ENCODE data around the gene MED16.
"Not testable (repeated sequence)": the region's sequence is repeated elsewhere in the genome, so short reads cannot be mapped to it uniquely, and the experiment has no call there.

MED16 gene

GRCh38 chr19:885536-886224 is 7.3 kb downstream of the MED16 start:
- no peak for DNase-seq

GRCh38 chr19:884420-885211 is 8.4 kb downstream of the MED16 start:
- DNase-seq, result no peak

GRCh38 chr19:883661-884211 is 9.3 kb downstream of the MED16 start:
- DNase-seq, result no peak

DNA sequence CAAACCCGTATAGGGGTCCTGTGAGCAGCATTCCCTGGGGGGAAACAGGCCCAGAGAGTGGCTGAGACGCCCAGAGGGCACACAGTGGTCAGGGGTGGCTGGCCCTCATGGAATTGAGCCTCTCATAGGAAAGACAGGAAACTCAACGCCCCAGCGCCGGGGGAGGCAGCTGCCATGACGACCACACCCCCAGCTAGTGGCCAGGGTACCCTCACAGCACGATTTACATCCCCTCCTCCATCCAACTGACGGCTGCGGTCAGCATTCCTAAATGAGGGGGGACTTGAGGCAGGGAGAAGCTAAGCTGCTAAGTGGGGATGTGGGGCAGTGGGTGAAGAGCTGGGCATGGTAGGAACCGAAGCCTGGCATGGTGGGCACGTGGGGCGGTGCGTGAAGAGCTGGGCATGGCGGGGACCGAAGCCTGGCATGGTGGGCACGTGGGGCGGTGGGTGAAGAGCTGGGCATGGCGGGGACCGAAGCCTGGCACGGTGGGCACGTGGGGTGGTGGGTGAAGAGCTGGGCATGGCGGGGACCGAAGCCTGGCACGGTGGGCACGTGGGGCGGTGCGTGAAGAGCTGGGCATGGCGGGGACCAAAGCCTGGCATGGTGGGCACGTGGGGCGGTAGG is 10.0 kb downstream of the MED16 start:
- no peak for DNase-seq

DNA sequence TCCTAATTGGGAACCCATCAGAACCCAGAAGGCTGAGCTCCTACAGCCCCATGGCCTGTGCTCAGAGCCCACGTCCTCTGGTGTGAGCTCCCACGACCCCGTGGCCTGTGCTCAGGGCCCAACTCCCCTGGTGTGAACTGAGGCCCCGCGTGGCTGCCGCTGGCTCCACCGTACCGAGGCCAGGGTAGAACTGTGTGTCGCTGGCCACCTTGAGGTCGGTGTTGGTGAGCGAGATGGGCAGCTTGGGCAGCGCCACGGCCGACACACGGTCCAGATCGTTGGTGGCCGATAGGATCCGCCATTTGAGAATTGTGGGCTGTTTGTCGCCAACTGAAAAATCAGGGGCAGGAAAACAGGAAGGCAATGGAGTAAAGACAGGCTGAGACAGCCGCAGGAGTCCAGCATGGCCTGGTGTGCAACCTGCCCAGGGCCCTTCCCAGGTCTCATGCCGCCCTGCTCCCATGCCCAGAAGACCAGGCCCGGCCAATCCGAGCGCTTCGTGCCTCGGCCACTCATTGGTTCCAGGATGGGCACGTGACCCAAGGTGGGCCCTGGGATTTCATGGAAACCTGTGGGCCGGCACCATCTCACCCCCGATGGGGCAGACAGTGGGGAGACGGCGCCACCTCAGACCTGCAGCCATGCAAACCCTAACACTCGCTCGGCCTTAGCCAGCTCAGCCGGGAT is 11.5 kb downstream of the MED16 start:
- DNase-seq, result no peak

- DNase-seq, result no peak
Observed at GRCh38 chr19:879711-880438, 13.1 kb downstream of the MED16 start.

DNA sequence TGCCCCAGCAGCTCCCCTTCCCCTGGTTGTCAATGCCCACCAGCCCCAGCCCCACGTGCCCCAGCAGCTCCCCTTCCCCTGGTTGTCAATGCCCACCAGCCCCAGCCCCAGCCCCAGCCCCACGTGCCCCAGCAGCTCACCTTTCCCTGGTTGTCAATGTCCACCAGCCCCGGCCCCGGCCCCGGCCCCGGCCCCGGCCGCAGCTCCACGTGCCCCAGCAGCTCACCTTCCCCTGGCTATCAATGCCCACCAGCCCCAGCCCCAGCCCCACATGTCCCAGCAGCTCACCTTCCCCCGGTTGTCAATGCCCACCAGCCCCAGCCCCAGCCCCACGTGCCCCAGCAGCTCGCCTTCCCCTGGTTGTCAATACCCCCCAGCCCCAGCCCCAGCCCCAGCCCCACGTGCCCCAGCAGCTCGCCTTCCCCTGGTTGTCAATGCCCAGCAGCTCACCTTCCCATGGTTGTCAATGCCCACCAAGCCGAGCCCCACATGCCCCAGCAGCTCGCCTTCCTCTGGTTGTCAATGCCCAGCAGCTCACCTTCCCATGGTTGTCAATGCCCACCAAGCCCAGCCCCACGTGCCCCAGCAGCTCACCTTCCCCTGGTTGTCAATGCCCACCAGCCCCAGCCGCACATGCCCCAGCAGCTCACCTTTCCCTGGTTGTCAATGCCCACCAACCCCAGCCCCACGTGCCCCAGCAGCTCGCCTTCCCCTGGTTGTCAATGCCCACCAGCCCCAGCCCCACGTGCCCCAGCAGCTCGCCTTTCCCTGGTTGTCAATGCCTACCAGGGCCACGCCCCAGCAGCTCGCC is 14.0 kb downstream of the MED16 start:
- DNase-seq, result not testable (repeated sequence)

DNA sequence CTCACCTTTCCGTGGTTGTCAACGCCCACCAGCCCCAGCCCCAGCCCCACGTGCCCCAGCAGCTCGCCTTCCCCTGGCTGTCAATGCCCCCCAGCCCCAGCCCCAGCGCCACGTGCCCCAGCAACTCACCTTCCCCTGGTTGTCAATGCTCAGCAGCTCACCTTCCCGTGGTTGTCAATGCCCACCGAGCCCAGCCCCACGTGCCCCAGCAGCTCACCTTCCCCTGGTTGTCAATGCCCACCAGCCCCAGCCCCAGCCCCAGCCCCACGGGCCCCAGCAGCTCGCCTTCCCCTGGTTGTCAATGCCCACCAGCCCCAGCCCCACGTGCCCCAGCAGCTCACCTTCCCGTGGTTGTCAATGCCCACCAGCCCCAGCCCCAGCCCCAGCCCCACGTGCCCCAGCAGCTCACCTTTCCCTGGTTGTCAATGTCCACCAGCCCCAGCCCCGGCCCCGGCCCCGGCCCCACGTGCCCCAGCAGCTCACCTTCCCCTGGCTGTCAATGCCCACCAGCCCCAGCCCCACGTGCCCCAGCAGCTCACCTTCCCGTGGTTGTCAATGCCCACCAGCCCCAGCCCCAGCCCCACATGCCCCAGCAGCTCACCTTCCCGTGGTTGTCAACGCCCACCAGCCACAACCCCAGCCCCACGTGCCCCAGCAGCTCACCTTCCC is 14.9 kb downstream of the MED16 start:
- DNase-seq, result not testable (repeated sequence)

DNA sequence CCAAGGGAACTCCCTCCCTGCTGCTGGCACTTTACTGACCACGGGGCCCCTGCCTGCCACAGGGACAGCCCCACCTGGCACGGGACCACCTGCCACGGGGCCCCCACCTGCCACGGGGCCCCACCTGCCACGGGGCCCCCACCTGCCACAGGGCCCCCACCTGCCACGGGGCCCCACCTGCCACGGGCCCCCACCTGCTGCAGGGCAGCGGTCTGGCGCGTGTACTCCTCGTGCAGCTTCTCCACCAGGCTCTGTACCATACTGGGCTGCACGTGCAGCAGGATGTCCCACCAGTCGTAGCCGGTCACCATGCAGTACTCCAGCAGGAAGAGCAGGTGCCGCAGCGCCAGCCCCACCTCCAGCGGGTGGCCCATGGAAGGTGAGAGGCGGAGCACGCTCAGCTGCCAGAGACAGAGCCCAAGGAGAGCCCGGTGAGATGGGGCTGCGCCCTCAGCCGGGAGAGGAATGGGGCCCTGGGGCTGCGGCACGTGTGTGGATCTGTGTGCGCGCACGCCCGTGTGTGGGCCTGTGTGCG is 16.1 kb downstream of the MED16 start:
- no peak for DNase-seq

DNA sequence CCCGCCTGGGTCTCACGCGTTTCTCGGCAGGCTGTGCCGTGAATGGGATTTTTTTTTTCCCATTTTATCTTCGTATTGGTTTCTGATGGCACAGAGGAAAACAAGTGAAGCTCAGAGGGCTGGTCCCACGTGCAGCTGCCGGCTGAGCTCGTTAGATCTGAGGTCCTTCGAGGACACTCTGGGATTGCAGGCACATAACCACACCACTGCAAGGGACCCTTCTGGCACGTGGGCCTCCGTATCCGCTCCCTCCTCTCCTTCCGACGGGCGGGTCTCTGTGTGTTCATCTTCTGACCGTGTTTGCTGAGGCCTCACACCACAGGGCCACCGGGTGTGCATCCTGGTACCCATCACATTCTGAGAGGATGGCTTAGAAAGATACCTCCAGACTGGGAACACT is 16.9 kb downstream of the MED16 start:
- DNase-seq, result no peak

DNA sequence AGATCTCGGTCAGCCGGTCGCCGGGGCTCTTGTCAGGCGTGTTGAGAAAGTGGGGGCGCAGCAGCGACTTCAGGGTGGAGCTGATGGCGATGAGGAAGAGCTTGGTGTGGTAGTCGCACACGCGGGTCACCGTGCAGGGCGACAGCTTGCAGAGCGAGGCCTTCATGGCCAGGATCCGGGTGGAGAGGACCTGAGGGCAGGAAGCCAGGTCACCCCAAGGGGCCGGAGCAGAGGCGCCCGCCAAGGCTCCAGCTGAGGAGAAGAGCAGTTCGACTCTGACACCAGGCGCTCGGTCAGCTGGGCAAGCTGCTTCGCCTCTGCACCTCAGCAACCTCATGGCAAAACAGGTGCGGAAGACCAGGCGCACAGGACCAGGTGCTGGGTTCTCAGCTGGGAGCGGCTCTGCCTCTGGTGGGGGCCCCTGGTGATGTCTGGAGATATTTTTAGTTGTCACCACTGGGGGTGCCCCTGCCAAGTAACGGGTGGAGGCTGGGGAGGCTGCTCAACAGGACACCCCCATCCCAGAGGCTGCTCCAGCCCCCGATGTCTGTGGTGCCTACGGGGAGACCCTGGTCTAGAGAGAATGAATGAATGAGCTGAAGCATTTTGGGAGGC is 17.6 kb downstream of the MED16 start:
- no peak for DNase-seq

DNA sequence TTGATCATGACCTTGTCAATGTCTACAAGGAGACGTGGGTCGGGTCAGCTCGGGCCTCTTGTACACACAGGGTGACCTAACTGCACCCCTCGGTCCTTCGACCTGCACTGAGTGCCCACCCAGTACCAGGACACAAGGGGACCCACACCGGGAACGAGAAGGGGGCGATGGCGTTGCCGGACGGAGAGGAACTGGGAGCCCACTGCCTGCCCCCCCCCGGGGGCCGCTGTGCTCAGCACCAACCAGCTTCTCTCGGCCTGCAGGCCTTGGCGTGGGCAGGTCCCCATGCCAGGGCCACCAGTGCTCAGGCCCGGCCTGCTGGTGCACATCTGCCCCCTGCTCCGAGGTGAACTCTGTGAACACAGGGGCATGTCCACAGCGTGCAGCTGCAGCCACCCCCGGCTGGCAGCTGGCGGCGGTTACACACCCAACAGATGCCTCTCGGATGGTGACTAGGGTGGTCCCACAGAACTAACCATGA is 19.4 kb downstream of the MED16 start:
- DNase-seq, result no peak

- no peak for DNase-seq
Observed at GRCh38 chr19:873084-873483, 19.9 kb downstream of the MED16 start.

DNA sequence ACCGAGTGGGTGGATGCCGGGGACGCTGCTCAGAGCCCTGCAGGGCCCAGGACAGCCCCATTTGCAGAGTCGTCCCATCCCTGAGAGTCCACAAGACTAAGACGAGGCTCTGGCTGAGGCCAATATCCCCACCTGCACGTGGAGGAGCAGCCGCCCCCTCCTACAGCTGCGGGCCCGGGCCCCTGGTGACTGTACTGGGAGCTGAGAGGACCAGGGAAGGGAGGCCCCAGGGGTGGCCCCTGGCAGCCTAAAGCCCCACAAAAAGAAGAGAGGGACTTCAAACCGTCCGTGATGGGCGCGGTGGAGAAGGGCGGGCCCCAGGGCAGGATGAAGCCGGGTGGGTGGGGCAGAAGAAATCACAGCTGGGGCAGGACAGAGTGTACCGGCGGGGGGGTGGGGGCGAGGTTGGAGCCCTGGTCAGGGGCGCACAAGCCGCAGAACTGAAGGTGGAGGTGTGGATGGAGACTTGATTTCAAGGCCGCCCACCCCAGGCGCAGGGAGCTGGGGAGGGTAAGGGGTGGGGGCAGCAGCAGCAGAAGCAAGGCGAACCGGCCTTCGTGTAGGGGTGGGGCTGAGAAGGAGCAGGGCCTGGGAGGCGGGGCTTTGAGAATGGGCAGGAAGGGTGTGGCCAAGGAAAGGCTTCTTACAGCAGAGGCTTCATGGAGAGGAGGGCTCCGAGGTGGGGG is 20.6 kb downstream of the MED16 start:
- DNase-seq, result no peak

GRCh38 chr19:871446-872265 is 21.3 kb downstream of the MED16 start:
- no peak for DNase-seq

DNA sequence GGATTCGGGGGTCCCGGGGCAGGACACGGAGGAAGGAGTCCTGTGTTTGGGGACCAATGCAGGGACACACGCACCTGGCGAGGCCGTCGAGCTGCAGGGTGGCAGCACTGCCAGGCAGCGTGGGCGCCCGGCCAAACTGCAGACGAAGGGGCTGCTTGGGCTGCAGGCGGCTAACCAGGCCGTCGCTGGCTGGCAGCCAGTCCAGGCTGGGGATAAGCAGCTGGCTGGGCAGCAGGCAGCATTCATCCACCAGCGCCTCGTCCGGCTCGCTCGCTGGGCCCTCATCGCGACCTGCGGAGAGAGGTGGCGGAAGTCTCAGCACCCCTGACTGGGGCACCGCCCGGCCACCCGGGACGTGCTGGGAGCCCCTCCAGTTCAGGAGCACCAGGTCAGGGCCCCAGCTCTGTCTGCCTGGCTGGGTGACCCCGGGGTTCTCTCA is 22.0 kb downstream of the MED16 start:
- DNase-seq, result no peak

GRCh38 chr19:870314-870713 is 22.7 kb downstream of the MED16 start:
- DNase-seq, result no peak

Data from NCI-H187 treated with DMSO at 0.1 percent for 48 hours (cell line).